ENCODE data around the gene UHRF2.

- no peak for TF ChIP-seq CTCF (IDR thresholded peaks at IDR 0.05 in 8 of 11, conservative IDR thresholded peaks at IDR 0.05 in 3 of 11)
- no peak for TF ChIP-seq POLR2A (IDR thresholded peaks at IDR 0.05)
- TF ChIP-seq POLR2AphosphoS5 (IDR thresholded peaks at IDR 0.05) = no peak
These were observed 138.1 kb downstream of the UHRF2 start for GRCh38 chr9:6551136-6551535.

Measured in spleen (tissue), 7 donors.